ENCODE data around the gene CHD2.

DNA sequence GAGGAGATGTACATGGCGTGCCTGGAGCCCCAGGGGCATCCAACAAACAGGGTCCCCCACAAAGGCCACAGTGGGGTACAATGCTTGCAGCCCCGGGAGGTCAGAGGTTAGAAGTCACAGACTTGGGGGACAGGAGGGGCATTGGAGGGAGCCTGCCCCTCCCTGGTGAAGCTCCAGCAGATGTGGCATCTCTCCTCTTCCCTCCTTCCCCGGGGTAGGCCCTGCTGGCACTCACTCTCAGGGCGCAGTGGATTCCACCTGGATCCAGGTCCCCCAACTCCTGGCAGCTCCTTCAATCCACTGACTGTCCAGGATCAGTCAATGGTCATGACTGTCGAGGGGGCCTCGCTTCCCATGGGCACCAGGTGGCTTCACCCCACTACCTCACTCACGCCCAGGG, 156.7 kb downstream of the CHD2 start:
- TF ChIP-seq EZH2 (IDR thresholded peaks at IDR 0.05; ENCODE audit: borderline replicate concordance, low read depth, low read length, severe bottlenecking) (no peak), CTCF (IDR thresholded peaks at IDR 0.05; ENCODE audit: borderline replicate concordance, extremely low read depth, low read length, poor library complexity, severe bottlenecking) (no peak)
